Epidermal melanocyte (primary cell): ENCODE measurements around the gene ARHGAP22.

Source experiments
- DNase-seq: peaks from one replicate; pipeline ENCODE4 v3.0.0; 2011; ENCODE audit warnings: low spot score; ENCODE audit not compliant: insufficient read length

ARHGAP22 gene

GRCh38 chr10:48608279-48608681 lies 3.4 kb upstream of the ARHGAP22 start:
- DNase-seq: no peak

DNA sequence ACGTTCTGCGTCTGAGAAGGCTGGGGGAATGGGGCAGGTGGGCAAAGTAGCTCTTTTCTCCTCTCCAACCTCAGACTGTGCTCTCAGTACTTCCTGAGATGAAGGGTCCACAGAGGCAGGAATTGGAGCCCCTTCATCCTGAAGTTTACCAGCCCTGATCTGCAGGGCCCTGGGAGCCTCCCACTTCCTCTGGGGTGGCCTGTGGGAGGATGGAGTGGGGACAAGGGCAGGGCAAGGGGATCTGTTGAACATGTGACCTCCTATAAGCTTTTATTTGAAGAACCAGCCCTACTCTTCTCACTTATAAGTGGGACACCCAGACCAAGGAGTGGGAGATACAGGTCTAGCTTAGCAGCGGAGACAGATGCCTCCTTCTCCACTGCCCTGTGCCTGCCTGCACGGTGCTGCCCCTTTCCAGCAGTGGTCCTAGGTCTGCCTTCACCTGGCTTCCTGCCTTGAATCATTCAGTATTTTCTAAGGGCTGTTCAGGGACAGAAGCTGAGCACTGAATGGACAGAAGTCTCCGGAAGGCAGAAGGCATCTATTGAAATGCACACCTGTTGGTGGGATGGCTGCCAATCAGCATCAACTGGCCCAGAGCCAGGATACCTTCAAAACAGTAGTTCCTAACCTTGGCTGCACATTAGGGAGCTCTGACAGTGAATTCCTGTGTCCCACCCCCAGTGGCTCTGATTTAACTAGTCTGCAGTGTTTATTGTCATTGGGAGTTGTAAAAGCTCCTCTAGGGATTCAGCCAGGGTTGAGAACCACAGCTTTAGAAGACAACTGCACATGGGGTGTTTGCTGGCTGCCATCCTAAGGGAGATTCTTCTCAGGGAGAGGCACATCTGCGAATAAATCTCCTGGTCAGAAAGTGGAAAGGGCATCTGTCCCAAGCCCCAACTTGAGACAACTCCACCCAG lies 2.7 kb upstream of the ARHGAP22 start:
- DNase-seq: no peak

DNA sequence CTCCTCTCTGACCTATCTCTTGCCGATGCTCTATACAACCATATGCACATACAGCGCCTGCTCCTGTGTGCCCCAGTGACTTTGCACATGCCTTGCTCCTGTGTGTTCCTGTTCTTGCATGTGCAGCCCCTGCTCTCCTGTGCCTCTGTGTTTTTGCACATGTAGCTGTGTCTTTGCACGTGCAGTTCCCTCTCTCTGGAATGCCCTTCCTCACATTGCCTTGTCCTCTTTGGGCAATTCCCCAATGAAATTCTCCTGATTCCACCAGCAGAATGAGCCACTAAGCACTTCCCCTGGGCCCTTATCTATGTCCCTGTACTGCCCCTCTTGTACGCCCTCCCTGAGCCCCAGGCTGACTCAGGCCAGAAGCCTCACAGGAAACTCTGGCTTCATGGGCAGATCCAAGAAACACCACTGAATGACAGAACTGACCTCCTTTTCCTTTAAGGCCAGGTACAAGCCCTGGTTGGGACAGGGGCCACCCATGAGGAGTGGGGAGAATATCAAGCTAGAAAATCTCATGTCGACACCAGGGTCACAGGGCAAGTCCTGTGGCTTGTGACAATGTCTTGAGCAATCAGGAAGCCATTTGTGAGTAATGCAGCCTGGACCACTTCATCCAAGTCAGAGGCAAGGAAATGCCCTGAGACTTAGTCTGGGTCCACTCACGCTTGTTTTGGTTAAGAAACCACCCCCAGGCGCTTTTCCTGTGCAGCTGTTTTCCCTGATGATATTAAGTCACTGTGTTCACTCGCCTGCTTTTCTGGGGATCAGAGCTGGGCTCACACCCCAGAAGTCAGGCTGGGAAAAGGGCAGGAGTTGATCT lies 1.9 kb upstream of the ARHGAP22 start:
- peak; percentile 85 for DNase-seq

- DNase-seq: no peak
These were observed 1.1 kb upstream of the ARHGAP22 start for GRCh38 chr10:48605786-48606529.

DNA sequence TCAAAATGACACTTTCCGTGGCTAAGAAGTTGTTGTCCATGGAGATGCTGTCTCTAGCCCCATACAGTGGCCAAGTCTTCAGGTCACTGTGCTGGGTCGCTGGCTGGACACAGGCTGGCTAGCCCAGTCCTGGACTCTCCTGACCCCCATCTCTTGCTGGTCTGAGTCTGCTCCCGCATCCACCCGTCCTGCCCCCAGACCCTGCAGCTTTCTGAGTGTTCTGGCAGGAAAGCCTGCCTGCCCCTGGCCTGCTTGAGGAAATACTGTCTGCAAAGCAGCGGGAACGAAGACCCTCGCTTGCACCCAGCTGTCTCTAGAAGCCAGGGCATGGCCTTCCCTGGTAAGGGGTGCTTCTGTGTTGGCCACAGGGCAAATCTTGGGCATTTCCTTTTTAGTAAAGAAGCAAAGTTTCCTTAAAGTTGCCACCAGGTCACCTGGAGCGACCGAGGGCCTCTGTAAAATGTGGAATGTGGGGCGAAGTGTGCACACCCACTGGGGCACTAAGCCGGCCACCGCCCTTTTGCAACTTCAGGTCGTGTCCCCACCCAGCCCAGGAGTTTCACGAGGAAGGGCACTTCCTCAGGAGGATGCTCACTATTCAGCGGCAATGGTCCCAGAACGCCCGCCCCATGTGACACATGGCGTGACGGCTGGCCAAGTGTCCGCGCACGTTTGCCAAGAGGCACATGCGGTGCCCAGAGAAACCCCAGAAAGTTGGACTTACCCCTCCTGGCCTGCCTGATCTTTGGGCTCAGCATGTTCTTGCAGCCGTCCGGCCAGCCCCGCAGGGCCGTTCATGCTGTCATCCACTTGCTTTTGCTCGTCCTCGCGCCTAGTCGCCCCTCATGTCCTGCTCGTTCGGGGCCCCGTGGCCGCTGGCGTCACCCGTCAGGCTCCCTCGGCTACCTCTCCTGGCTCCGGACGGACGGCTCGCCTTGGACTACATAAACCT lies 558 bp downstream of the ARHGAP22 start:
- DNase-seq: no peak

GRCh38 chr10:48603421-48604038 lies 1.3 kb downstream of the ARHGAP22 start:
- no peak for DNase-seq

GRCh38 chr10:48602401-48603135 lies 2.3 kb downstream of the ARHGAP22 start:
- DNase-seq: no peak

DNA sequence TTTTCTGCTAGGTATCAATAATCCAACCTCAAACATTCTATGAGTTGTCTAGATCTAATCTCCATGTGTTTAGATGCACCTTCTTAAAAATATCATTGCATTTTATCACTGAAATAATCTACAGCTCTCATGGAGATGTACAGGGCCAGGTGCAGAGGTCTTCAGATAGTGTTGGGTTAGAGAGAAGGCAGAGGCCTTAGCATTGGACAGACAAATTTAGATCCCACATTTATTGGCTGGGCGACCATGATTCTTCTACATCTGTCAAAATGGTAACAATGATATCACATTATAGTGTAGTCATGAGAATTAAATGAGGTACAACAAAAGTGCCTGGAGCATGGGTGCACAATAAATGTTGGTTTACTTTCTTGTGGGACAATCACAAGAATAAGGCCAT lies 3.1 kb downstream of the ARHGAP22 start:
- DNase-seq: no peak

- DNase-seq: no peak
These were observed 4.0 kb downstream of the ARHGAP22 start for GRCh38 chr10:48600645-48601505.

GRCh38 chr10:48599830-48600134 lies 5.1 kb downstream of the ARHGAP22 start:
- DNase-seq: no peak

DNA sequence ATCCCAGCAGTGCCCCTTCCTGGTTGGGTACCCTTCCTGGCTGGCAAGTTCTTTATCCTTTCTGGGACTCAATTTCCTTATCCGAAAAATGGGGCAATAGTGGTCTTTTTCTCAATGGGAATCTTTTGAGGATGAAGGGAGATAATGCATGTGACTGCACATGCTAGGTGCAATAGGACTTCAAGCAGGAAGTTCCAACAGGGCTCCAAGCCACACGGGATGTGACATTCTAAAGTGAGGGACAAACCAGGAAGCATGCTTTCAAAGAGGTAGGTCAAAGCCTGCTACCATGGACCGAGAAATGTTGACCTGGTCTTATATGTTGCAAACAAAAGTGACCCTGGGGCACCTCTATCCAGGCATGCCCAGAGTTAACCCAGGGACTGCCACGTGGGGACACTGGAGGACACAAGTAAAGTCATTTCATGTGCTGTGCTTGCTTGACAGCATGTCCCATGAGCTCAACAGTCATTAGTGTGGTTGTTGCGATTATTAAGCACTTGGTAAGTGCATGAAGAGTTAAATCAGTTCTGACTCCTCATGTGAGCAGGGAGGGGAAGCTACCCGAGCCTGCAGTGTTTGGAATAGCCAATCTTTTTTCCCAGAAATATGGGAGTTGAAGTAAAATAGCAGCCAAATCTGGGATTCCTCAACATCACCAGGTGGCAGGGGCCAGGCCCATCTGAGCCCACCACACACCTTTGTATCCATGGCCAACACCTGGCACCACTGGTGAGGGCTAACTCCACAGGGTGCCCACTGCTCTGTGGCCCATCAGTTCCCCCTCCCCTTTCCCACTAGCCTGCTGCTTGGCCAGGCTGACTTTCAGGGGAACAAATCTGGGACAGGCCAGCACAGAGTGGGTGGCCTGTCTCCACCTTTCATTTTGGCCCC lies 5.7 kb downstream of the ARHGAP22 start:
- no peak for DNase-seq

DNA sequence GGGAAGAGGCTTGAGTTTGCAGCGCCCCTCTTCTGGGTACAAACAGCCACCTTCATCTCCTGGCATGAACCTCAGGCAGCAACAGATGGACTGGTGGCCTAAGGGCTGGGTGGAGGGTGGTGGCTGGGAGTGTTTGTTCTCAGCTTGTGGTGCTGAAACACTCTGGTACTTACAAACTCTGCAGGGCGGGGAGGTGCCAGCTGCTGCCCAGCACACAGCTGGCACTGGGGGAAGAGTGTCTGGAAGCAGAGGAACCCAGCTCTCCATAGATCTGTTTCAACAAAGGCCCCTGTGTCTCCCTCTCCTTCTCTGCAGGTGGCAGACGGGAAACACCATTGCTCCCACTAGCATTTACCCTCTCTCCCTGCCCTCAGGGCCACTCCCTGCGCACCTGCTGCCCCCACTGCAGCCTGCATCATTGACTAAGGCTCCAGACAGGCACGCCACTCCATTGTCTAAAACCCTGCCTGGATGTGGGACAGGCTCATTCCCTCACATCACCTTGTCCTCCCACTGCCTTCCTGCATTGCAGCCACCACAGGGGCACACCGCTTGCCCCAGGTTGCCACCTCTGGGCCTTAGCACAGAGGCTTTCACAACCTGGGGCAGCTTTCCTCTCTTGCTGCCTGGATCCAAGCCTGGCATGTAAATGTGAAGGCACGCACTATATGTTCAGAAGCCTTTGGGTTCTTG lies 6.5 kb downstream of the ARHGAP22 start:
- DNase-seq: no peak

DNA sequence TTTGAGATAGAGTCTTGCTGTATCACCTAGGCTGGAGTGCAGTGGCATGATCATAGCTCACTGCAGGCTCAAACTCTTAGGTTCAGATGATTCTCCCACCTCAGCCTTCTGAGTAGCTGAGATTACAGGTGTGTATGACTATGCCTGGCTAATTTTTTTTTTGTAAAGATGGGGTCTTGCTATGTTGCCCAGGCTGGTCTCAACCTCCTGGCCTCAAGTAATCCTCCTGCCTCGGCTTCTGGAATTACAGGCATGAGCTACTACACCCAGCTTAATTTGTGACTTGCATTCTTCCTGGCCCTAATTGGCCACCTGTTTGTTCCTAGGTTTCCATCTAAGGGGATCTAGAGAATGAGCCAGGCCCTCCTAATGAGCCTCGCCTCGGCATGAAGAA lies 9.3 kb downstream of the ARHGAP22 start:
- no peak for DNase-seq

GRCh38 chr10:48594803-48595538 lies 9.9 kb downstream of the ARHGAP22 start:
- no peak for DNase-seq

DNA sequence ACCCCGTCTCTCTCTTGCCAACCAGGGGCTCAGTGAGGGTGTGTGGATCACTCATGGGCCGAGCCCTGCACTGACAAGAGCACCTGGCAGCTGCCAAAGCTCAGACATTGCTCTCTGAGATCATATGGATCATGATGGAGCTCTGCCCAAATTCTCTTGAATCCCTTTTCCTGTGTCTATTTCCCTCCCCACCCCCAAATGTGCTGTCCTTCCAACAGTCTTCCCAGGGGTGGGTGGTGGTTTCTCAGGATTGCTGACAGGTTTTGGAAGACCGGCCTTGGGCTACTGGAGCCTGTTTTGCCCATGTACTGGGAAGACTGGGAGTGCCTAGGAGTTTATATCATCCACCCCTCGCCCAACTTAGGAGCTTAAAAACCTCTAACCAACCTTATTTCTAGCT lies 10.5 kb downstream of the ARHGAP22 start:
- no peak for DNase-seq

- no peak for DNase-seq
These were observed 12.5 kb downstream of the ARHGAP22 start for GRCh38 chr10:48592346-48592745.
